Stimulated activated CD4-positive, alpha-beta T cell treated with anti-CD3 and anti-CD28 coated beads, Interleukin-1b, Interleukin-23, amount 100 ng/mL, for 4 hours (primary cell): Measurements from ENCODE around the gene PPP2R2C.

ENCODE experiments used
- DNase-seq, 2 donors: peaks; one replicate each; pipeline ENCODE4 v3.0.0-alpha.2; 2020; ENCODE audit warnings: low read depth in 2 of 2

Gene PPP2R2C

GRCh38 chr4:6426571-6427438 lies 45.6 kb downstream of the PPP2R2C start:
- DNase-seq = no peak

- DNase-seq = no peak
Observed at GRCh38 chr4:6425911-6426310, 46.5 kb downstream of the PPP2R2C start.

GRCh38 chr4:6425336-6425735 lies 47.1 kb downstream of the PPP2R2C start:
- no peak for DNase-seq

GRCh38 chr4:6424425-6424824 lies 48.0 kb downstream of the PPP2R2C start:
- no peak for DNase-seq

GRCh38 chr4:6423575-6423974 lies 48.8 kb downstream of the PPP2R2C start:
- no peak for DNase-seq

GRCh38 chr4:6422866-6423265 lies 49.5 kb downstream of the PPP2R2C start:
- no peak for DNase-seq

- DNase-seq = no peak
Observed at GRCh38 chr4:6422105-6422504, 50.3 kb downstream of the PPP2R2C start.

GRCh38 chr4:6421397-6421796 lies 51.0 kb downstream of the PPP2R2C start:
- DNase-seq = no peak

GRCh38 chr4:6420972-6421371 lies 51.4 kb downstream of the PPP2R2C start:
- no peak for DNase-seq

- no peak for DNase-seq
Observed at GRCh38 chr4:6420036-6420435, 52.4 kb downstream of the PPP2R2C start.

- DNase-seq = no peak
Observed at GRCh38 chr4:6419452-6420028, 52.9 kb downstream of the PPP2R2C start.

GRCh38 chr4:6418193-6418755 lies 54.1 kb downstream of the PPP2R2C start:
- DNase-seq = no peak

GRCh38 chr4:6417516-6418050 lies 54.8 kb downstream of the PPP2R2C start:
- no peak for DNase-seq

- no peak for DNase-seq
Observed at GRCh38 chr4:6416518-6417286, 55.7 kb downstream of the PPP2R2C start.

- DNase-seq = no peak
Observed at GRCh38 chr4:6415031-6415705, 57.2 kb downstream of the PPP2R2C start.

- no peak for DNase-seq
Observed at GRCh38 chr4:6414578-6414977, 57.8 kb downstream of the PPP2R2C start.

GRCh38 chr4:6410664-6411063 lies 61.8 kb downstream of the PPP2R2C start:
- no peak for DNase-seq

- no peak for DNase-seq
Observed at GRCh38 chr4:6410068-6410467, 62.3 kb downstream of the PPP2R2C start.

- no peak for DNase-seq
Observed at GRCh38 chr4:6409381-6409780, 63.0 kb downstream of the PPP2R2C start.

- DNase-seq = no peak
Observed at GRCh38 chr4:6408263-6408662, 64.2 kb downstream of the PPP2R2C start.

- no peak for DNase-seq
Observed at GRCh38 chr4:6405397-6405706, 67.1 kb downstream of the PPP2R2C start.
